Neural cell (in vitro differentiated cells): Measurements from ENCODE around the gene SMAD7.

ENCODE experiments used
- CTCF ChIP-seq: fragments of 450-650 bp; IDR thresholded peaks from 2 replicates; pipeline ENCODE4 v1.5.1; 2014; ENCODE audit warnings: antibody characterized with exemption, mild to moderate bottlenecking, moderate library complexity; ENCODE audit not compliant: poor library complexity, severe bottlenecking
- EP300 ChIP-seq: fragments of 450-650 bp; conservative IDR thresholded peaks from 2 replicates; pipeline ENCODE4 v1.6.1; 2014; ENCODE audit warnings: antibody characterized with exemption, mild to moderate bottlenecking, moderate library complexity; ENCODE audit not compliant: poor library complexity, severe bottlenecking
- EZH2 ChIP-seq: fragments of 200-600, 300-800 bp; shearing (Covaris generic), sonication (generic); IDR thresholded peaks from 2 replicates; pipeline ENCODE4 v1.6.1; 2014; ENCODE audit warnings: antibody characterized with exemption, low read length, borderline replicate concordance, mild to moderate bottlenecking; ENCODE audit not compliant: insufficient read depth, poor library complexity, severe bottlenecking
- POLR2AphosphoS5 ChIP-seq: IDR thresholded peaks from 2 replicates; pipeline ENCODE4 v1.6.1; 2012
- REST ChIP-seq: IDR thresholded peaks from 2 replicates; pipeline ENCODE4 v1.6.1; 2012; ENCODE audit warnings: borderline replicate concordance
- SMC3 ChIP-seq: fragments of 450-650 bp; conservative IDR thresholded peaks from 2 replicates; pipeline ENCODE4 v1.6.1; 2014; ENCODE audit warnings: antibody characterized with exemption, mild to moderate bottlenecking, moderate library complexity; ENCODE audit not compliant: poor library complexity

- TF ChIP-seq CTCF (no peak), POLR2AphosphoS5 (no peak), EP300 (no peak), REST (no peak), EZH2 (no peak), SMC3 (no peak)
Observed at GRCh38 chr18:48987821-48988220, 37.1 kb upstream of the SMAD7 start.
